Activated CD8-positive, alpha-beta memory T cell treated with anti-CD3 and anti-CD28 coated beads, Interleukin-2, amount 10 ng/mL, durations not matched to agents 7 days and 5 days (primary cell): ENCODE data around the gene CSMD2. TPM values are rescaled to one million over a fixed set of nuclear protein-coding genes. Genes with fewer than 3 reads are reported as not detected.

Experiments
- ATAC-seq: fragments of 150-1000 bp; cut with Tn5 transposase; one replicate; pipeline ENCODE4 v1.10.0; 2021; ENCODE audit warnings: moderate library complexity
- CTCF ChIA-PET: fragments of 350-600 bp; sonication (Branson Sonifier 250); formaldehyde crosslinking; loops from one replicate; lab custom pipeline; 2021; ENCODE audit warnings: antibody characterized with exemption; lab: Charles Lee
- DNase-seq: peaks from one replicate; pipeline ENCODE4 v3.0.0-alpha.2; 2020
- H3K27ac Mint-ChIP-seq: one replicate; pipeline ENCODE4 v1.8.0; 2021; ENCODE audit warnings: mild to moderate bottlenecking, mixed read lengths
- H3K27me3 Mint-ChIP-seq: one replicate; pipeline ENCODE4 v1.8.0; 2021; ENCODE audit warnings: mixed read lengths
- H3K36me3 Mint-ChIP-seq: one replicate; pipeline ENCODE4 v1.8.0; 2021; ENCODE audit warnings: mild to moderate bottlenecking, mixed read lengths
- H3K4me1 Mint-ChIP-seq: one replicate; pipeline ENCODE4 v1.8.0; 2021; ENCODE audit warnings: mixed read lengths
- H3K4me3 Mint-ChIP-seq: one replicate; pipeline ENCODE4 v1.8.0; 2021; ENCODE audit warnings: mild to moderate bottlenecking, moderate library complexity, mixed read lengths
- H3K9me3 Mint-ChIP-seq: one replicate; pipeline ENCODE4 v1.8.0; 2022; ENCODE audit warnings: low read depth, mixed read lengths
- total RNA-seq, 2 experiments: library from RNA; stranded (reverse); gene quantifications; one replicate each; pipeline ENCODE4 v1.2.3, GENCODE V29; 2021

The CSMD2 gene
- total RNA-seq, 2 experiments from 2014 or later, result not detected

GRCh38 chr1:33469691-33470090 lies 695.3 kb downstream of the CSMD2 start:
- Mint-ChIP-seq H3K4me3 (no peak overlapping the region), H3K36me3 (no peaks in the 10 kb centered on the region), H3K4me1 (peaks cover 33% of the 10 kb centered on the region), H3K27ac (no peak overlapping the region), H3K9me3 (no peaks in the 10 kb centered on the region), H3K27me3 (no peaks in the 10 kb centered on the region)
- no peak for DNase-seq
- CTCF ChIA-PET, result interaction anchor here (0.7 to 8.5 kb wide), 10 partner anchors 9 to 173 kb away, joined by 3 to 77 read pairs (median 4); no protein-coding TSS in a partner anchor
- ATAC-seq, result no peak

- no peaks in the 10 kb centered on the region for H3K36me3 Mint-ChIP-seq
- CTCF ChIA-PET, result interaction anchor here (0.6 to 8.5 kb wide), 7 partner anchors 10 to 183 kb away, joined by 3 to 77 read pairs (median 3); no protein-coding TSS in a partner anchor
Observed at GRCh38 chr1:33468967-33469366, 696.1 kb downstream of the CSMD2 start.

GRCh38 chr1:33468531-33468930 lies 696.5 kb downstream of the CSMD2 start:
- CTCF ChIA-PET, result interaction anchor here (0.6 to 8.5 kb wide), 4 partner anchors 9 to 182 kb away, joined by 3 to 77 read pairs (median 4); no protein-coding TSS in a partner anchor

More at GRCh38 chr1:33468967-33469366, 696.1 kb downstream of the CSMD2 start:
- no peaks in the 10 kb centered on the region for H3K27me3 Mint-ChIP-seq
- H3K4me3 Mint-ChIP-seq, result no peak overlapping the region
- H3K4me1 Mint-ChIP-seq, result peaks cover 33% of the 10 kb centered on the region
- DNase-seq, result no peak
- no peak overlapping the region for H3K27ac Mint-ChIP-seq
- H3K9me3 Mint-ChIP-seq, result no peaks in the 10 kb centered on the region
- ATAC-seq, result no peak

GRCh38 chr1:33468011-33468410 lies 697.0 kb downstream of the CSMD2 start:
- Mint-ChIP-seq H3K27ac (no peak overlapping the region), H3K27me3 (no peaks in the 10 kb centered on the region), H3K4me3 (no peak overlapping the region), H3K9me3 (no peaks in the 10 kb centered on the region), H3K4me1 (peaks cover 27% of the 10 kb centered on the region), H3K36me3 (no peaks in the 10 kb centered on the region)
- DNase-seq, result no peak
- CTCF ChIA-PET, result interaction anchor here (1.2 to 8.5 kb wide), 3 partner anchors 9 to 171 kb away, joined by 3 to 77 read pairs (median 4); no protein-coding TSS in a partner anchor
- no peak for ATAC-seq

More at GRCh38 chr1:33468531-33468930, 696.5 kb downstream of the CSMD2 start:
- H3K27me3 Mint-ChIP-seq, result no peaks in the 10 kb centered on the region
- no peak overlapping the region for H3K4me3 Mint-ChIP-seq
- H3K4me1 Mint-ChIP-seq, result peaks cover 31% of the 10 kb centered on the region
- no peaks in the 10 kb centered on the region for H3K36me3 Mint-ChIP-seq
- H3K27ac Mint-ChIP-seq, result no peak overlapping the region
- H3K9me3 Mint-ChIP-seq, result no peaks in the 10 kb centered on the region
- no peak for DNase-seq
- ATAC-seq, result no peak

GRCh38 chr1:33466159-33466558 lies 698.9 kb downstream of the CSMD2 start:
- Mint-ChIP-seq H3K36me3 (no peaks in the 10 kb centered on the region), H3K27ac (no peak overlapping the region), H3K9me3 (no peaks in the 10 kb centered on the region), H3K4me1 (peaks cover 13% of the 10 kb centered on the region), H3K27me3 (no peaks in the 10 kb centered on the region), H3K4me3 (no peak overlapping the region)
- CTCF ChIA-PET, result interaction anchor here (8.5 kb wide), 1 partner anchor 169 kb away, joined by 77 read pairs; no protein-coding TSS in a partner anchor
- ATAC-seq, result no peak
- DNase-seq, result no peak

- no peaks in the 10 kb centered on the region for H3K9me3 Mint-ChIP-seq
- no peak overlapping the region for H3K4me3 Mint-ChIP-seq
- H3K36me3 Mint-ChIP-seq, result no peaks in the 10 kb centered on the region
- H3K27me3 Mint-ChIP-seq, result peaks cover 3% of the 10 kb centered on the region
- no peak for DNase-seq
- no peak for ATAC-seq
- CTCF ChIA-PET, result interaction anchor here (8.5 kb wide), 1 partner anchor 168 kb away, joined by 77 read pairs; no protein-coding TSS in a partner anchor
- H3K4me1 Mint-ChIP-seq, result peaks cover 7% of the 10 kb centered on the region
- no peak overlapping the region for H3K27ac Mint-ChIP-seq
Observed at GRCh38 chr1:33465316-33465715, 699.7 kb downstream of the CSMD2 start.

GRCh38 chr1:33464552-33464951 lies 700.5 kb downstream of the CSMD2 start:
- Mint-ChIP-seq H3K27ac (no peak overlapping the region), H3K4me1 (peaks cover 2% of the 10 kb centered on the region), H3K27me3 (peaks cover 3% of the 10 kb centered on the region), H3K9me3 (no peaks in the 10 kb centered on the region), H3K4me3 (no peak overlapping the region), H3K36me3 (no peaks in the 10 kb centered on the region)
- ATAC-seq (no peak), DNase-seq (no peak)
- CTCF ChIA-PET, result no interaction called here

Other genes starting within 250 kb of the CSMD2 start
- not detected for gene C1orf94, start 11.7 kb upstream of the CSMD2 start, total RNA-seq